SU-DHL-6 (cell line): Measurements from ENCODE around the gene SH3PXD2A.

Experiments used
- CTCF ChIP-seq: fragments of 200-600 bp; sonication (generic); IDR thresholded peaks from one replicate; pipeline ENCODE4 v1.5.1; 2017; ENCODE audit warnings: antibody characterized with exemption, mild to moderate bottlenecking, low read length, moderate library complexity; ENCODE audit not compliant: insufficient read depth, poor library complexity, severe bottlenecking
- EZH2phosphoT487 ChIP-seq: fragments of 200-600 bp; sonication (generic), shearing (Covaris generic); conservative IDR thresholded peaks from 2 replicates; pipeline ENCODE4 v1.6.1; 2018; ENCODE audit warnings: mild to moderate bottlenecking, antibody characterized with exemption, low read length, moderate library complexity, mixed read lengths

GRCh38 chr10:103812004-103812403 is 43.4 kb downstream of the SH3PXD2A start:
- TF ChIP-seq CTCF (no peak), EZH2phosphoT487 (no peak)
